ENCODE results near the gene AP3S2.

AP3S2 gene

GRCh38 chr15:89812847-89813320 lies 80.9 kb downstream of the AP3S2 start:
- no peak for DNase-seq

GRCh38 chr15:89812011-89812846 lies 81.6 kb downstream of the AP3S2 start:
- no peak for DNase-seq

GRCh38 chr15:89810837-89811236 lies 83.0 kb downstream of the AP3S2 start:
- no peak for DNase-seq

DNA sequence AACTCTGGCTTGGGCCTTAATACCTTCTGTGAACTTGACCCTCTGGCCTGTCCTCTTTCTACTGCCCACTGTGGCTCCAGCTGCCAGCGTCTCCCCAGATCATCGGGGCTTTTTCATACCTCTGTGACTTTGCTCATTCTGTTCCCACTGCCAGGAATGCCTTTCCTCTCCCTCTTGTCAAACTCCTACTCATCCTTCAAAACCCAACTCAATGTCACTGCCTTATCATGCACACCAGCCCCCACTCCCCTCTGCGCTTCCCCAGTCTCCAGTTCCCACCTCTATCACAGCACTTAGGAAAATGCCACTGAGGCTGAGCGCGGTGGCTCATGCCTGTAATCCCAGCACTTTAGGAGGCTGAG lies 84.0 kb downstream of the AP3S2 start:
- no peak for DNase-seq

DNA sequence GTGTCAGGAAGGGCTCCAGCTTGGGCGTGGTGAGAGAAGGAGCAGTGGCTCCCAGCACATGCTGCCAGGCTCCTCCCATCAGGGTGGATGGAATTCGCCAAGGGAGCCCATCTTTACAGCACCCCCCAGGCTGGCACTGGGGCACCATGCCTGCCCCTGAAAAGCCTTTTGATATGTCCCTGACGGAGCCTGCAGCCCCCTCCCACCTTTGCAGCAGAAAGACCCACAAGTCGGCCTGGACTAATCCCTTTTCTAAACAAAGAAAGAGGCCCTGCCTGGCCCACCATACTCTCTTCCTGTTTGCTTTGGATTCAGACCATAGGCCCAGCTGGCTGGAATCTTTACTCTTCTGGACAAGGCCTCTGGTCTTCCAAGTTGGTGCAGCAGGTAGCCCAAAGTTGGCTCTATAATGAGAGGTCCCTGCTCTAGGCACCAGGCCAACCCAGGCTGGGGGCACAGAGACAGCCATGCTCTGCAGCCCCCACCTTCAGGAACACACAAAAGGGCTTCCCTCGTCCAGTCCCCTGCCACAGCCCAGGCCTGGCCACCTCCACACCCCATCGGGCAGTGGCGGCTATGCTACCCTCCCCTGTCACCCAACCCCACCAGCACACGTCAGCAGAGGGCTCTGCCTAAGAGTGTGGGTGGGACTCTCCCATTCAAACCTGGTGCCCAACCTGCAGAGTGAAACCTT lies 84.6 kb downstream of the AP3S2 start:
- DNase-seq = no peak

GRCh38 chr15:89808160-89808870 lies 85.5 kb downstream of the AP3S2 start:
- DNase-seq = no peak

DNA sequence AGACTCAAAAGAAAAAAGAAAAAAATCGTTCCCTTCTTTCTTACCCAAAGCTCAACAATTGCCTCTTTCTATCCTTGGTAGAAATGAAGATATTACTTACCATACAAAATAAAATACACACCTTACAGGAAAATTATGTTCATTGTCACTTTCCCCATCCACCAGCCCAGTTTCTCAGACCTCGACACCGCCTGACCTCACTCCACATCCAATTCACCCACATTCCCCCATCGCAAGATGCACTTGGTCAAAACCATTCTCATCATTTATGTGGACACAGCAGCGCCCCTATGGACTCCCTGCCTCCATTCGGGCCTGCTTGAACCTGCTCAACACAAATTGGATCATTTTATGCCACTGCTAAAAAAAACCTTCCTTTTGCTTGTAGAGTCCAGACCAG lies 86.1 kb downstream of the AP3S2 start:
- no peak for DNase-seq

DNA sequence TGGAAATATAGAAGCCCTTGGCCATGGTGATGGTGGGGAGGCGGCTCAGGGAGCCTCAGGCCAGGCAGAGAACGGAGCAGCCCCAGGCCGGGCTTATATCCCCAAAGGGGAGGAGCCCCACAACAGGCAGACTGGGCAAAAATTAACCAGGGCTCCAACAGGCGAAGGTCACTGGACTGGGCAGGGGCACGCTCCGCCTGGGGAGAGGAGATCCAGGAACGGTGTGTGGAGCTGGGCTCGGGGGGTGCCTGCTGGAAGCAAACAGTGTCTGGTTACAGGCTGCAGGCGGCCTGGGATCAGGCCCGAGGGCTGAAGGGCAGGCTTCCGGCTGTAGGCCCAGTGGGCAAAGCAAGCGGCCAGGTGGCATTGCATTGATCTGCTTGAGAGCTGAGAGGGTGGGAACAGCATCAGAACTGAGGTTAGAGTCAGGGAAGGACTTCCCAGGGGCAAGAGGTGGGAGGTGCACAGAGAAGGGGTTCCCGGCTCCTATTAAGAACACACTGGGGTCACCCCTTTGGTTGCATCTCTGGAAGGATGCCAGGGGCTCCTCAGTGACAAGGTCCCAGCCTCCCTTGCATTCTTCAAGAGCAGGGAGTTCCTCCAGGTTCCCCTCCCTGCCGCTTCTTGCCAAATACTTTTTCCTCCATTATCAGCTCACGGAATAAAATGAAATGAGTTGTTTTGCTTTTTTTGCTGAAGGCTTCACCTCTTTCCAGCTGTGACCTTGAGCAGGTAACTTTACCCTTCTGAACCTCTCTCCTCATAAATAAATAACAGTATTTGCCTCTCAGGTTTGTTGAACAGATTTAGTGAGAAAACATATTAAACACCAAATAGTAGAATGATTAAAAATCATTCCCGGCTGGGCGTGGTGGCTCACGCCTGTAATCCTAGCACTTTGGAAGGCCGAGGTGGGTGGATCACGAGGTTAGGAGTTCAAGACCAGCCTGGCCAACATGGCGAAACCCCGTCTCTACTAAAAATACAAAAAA lies 86.9 kb downstream of the AP3S2 start:
- DNase-seq = no peak

- no peak for DNase-seq
Observed at GRCh38 chr15:89806210-89806558, 87.6 kb downstream of the AP3S2 start.

DNA sequence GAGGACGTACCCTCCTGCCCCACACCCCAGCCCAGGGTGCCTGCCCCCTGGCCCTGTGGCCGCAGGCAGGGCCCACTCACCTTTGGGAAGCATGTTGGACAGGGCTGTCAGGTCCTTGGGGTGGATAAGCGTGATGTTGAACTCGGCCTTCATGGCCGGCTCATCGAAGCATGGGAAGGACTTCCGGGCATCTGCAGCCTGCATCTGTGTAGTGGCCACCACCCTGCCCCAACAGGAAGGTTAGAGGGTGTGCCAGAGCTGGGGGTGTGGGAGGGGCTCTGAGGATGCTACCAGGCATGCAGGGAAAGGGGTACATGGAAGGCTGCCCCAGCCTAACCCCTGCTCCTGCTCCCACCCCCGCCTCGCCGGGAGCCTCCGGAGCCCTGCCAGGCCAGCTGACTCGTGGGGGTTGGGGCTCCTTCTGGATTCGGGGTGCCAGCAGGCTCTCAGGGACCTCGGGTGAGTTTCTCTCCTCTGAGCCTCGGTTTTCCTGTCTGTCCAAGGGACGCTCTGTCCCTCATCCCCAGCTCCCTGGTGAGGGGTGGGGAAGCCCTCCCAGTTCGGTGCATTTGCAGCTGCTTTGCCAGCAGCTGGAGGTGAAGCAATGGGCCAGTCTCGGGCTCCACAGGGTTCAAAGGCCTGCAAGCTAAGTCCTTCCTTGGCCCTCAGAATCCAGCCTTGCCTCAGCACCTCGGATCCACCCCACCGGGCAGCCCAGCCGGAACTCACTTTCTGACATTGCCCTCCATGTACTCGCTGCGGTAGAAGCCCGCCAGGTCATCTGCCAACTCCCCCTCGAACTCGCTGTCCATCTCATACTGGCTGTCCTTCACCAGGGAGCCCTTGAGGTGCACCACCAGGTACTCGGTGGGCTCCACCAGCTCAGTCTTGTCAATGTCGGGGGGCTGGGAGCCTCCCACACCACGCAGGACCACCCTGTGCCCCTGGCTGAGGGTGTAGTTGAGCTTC lies 88.3 kb downstream of the AP3S2 start:
- no peak for DNase-seq

DNA sequence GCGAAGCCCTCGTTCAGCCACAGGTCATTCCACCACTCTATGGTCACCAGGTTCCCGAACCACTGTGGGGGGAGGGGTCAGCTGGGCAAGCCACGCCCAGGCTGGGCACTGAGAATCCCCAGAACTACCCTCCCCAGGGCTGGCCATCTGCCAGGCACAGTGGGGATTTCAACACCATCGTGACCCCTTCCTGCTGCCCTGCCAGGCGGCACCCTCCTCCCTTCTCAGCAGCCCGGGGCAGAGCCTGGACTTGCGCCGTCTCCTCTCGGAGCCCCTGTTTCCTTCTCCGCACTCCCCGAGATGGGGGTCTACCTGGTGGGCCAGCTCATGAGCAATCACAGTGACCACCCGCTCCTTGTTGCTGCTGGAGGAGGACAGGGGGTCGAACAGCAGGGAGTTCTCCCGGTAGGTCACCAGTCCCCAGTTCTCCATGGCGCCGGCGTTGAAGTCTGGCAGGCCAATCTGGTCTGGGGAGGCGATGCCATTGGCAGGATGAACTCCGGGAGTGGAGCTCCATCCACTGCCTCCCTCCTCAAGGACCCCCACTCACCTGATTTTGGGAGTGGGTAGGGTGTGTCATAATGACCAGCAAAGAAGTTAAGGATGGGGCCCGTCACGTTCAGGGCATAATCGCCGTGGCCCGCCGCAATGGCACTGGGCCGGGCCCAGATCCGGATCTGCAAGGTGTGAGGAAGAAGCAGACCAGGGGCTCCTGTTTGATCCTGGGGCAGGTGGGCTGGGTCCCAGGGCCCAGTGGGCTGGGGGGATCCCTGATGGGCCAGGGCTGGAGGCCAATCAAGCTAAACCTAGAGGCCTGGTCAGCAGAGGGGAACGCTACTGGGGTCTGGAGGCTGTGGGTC lies 89.6 kb downstream of the AP3S2 start:
- DNase-seq = no peak

DNA sequence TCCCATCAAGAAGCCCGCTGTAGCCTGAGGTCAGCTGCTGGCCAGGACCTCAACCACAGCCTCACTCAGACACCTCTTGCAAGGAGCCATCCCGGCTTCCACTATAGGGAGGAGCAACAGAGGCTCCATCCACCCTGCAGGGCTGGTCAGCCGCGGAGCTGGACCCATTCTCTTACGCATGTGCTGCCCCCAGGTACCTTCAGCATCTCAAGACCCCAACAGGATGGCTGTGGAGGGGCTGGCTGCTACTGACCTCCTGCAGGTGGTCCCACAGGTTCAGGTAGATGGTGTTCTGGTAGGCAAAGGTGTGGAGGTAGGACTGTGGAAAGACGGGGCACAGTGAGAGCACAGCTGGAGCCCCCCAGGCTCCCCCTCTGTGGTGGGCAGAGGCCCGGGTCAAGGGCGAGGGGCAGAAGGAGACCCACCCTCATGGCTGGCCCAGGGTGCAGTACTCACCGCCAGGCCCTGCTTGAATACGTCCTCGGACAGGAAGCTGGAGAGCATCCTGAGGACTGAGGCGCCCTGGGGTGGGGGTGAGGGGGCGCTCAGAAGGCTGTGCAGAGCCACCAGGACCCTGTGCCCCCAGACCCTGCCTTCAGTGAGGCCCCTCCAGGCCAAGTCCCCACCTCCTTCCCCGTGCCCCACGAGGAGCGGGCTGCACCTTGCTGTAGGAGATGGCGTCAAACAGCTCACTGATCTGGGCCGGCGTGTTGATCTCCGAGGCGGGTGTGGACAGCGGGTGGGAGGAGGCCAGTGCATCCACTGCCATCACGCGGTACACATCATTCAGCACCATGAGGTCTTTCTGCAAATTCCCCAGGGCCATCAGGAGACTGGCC lies 90.6 kb downstream of the AP3S2 start:
- DNase-seq = no peak

DNA sequence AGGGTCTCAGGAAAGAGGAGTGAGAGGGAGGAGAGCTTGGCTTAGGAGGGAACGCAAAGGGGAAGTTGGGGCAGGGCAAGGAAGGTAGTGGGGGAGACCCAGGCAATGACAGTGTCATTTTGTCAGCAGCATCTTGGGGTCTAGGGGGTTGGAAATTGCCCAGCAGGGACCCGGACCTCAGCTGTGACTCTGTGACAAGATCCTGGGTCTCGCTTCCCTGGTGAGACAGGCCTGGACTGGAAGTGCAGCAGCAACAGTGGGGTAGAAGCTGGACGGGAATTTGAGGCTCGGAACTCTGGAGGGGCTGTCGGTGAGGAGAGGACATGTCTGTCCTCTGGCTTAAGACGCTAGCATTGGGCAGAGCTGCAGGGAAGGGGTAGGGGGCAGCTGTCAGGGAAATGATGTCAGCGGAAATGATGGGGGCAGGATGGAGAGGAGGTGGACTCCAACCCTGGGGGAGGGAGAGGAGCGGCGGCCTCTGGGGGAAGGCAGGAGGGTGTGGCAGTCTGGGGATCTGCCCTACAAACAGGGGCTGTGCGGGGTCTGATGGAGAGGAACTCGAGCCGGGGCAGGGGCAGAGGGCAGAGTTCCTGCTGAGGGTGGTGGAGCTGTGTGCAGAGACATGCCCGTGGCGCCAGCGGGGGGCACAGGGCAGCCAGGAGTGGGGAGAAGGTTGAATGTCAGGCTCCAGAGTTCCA lies 91.4 kb downstream of the AP3S2 start:
- no peak for DNase-seq

- DNase-seq = no peak
Observed at GRCh38 chr15:89801471-89802195, 92.2 kb downstream of the AP3S2 start.

DNA sequence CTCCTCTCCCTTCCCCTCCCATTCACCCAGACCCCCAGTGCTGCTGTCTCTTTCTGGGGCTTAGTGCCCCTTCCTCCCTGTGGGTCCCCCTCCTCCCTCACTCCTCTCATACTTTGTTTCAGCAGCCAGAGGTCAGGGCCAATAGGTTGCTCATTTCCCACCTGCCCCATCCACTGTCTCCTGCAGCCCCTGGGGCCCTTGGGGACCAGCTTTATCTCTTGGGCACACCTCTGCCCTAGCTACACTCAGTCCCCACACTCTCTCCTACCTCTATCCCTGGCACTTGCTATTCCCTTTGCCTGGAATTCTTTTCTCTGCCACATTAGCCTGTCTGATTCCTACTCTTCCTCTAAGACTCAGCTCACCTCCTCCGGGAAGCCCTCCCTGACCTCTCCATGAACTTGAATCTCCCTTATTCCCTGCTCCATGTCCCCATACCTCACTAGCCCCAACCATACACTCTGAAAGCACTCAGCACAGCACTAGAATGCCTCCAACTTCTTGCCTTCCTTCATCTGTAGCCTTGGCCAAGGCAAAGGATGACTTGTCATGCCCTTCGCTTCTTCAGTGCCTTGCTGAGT lies 93.8 kb downstream of the AP3S2 start:
- DNase-seq = no peak

GRCh38 chr15:89799011-89799911 lies 94.5 kb downstream of the AP3S2 start:
- DNase-seq = no peak
